NCI-H524 treated with DMSO at 0.1 percent for 48 hours (cell line): ENCODE results near the gene TRRAP.

Source experiments
- DNase-seq: peaks from one replicate; lab custom pipeline; 2025; lab: John Stamatoyannopoulos, UW

The TRRAP gene

GRCh38 chr7:98949336-98950044 lies 71.2 kb downstream of the TRRAP start:
- no peak for DNase-seq

GRCh38 chr7:98955992-98956391 lies 77.7 kb downstream of the TRRAP start:
- DNase-seq, result no peak

- DNase-seq, result no peak
Observed at GRCh38 chr7:98956469-98956868, 78.1 kb downstream of the TRRAP start.

- DNase-seq, result no peak
Observed at GRCh38 chr7:98956937-98957336, 78.6 kb downstream of the TRRAP start.

- no peak for DNase-seq
Observed at GRCh38 chr7:98957766-98958165, 79.4 kb downstream of the TRRAP start.

GRCh38 chr7:98958968-98959367 lies 80.6 kb downstream of the TRRAP start:
- DNase-seq, result no peak

GRCh38 chr7:98963305-98963704 lies 85.0 kb downstream of the TRRAP start:
- DNase-seq, result no peak

GRCh38 chr7:98964596-98964995 lies 86.3 kb downstream of the TRRAP start:
- no peak for DNase-seq

GRCh38 chr7:98968621-98969020 lies 90.3 kb downstream of the TRRAP start:
- no peak for DNase-seq

GRCh38 chr7:98969386-98969785 lies 91.1 kb downstream of the TRRAP start:
- no peak for DNase-seq

- no peak for DNase-seq
Observed at GRCh38 chr7:98970016-98970615, 91.8 kb downstream of the TRRAP start.

- no peak for DNase-seq
Observed at GRCh38 chr7:98970805-98971204, 92.5 kb downstream of the TRRAP start.

- DNase-seq, result no peak
Observed at GRCh38 chr7:98974205-98974604, 95.9 kb downstream of the TRRAP start.

GRCh38 chr7:98974906-98975816 lies 96.8 kb downstream of the TRRAP start:
- DNase-seq, result no peak

- DNase-seq, result no peak
Observed at GRCh38 chr7:98976396-98977185, 98.3 kb downstream of the TRRAP start.

GRCh38 chr7:98978672-98979071 lies 100.3 kb downstream of the TRRAP start:
- DNase-seq, result no peak

GRCh38 chr7:98981701-98982100 lies 103.4 kb downstream of the TRRAP start:
- DNase-seq, result no peak

- no peak for DNase-seq
Observed at GRCh38 chr7:98982686-98983085, 104.4 kb downstream of the TRRAP start.

- no peak for DNase-seq
Observed at GRCh38 chr7:98984126-98984525, 105.8 kb downstream of the TRRAP start.

- no peak for DNase-seq
Observed at GRCh38 chr7:98985406-98985805, 107.1 kb downstream of the TRRAP start.

GRCh38 chr7:98985945-98986344 lies 107.6 kb downstream of the TRRAP start:
- DNase-seq, result no peak

GRCh38 chr7:98988641-98989040 lies 110.3 kb downstream of the TRRAP start:
- DNase-seq, result no peak
